Sigmoid colon (tissue), 7 donors: ENCODE data around the gene FGFRL1. TPM values are rescaled to one million over a fixed set of nuclear protein-coding genes. Genes with fewer than 3 reads are reported as not detected.

Experiments
- DNase-seq: peaks from one replicate; pipeline ENCODE4 v3.0.0-alpha.2; 2019
- H3K27ac ChIP-seq, 4 donors: fragments of 200-600 bp; sonication (generic); one replicate each; pipeline ENCODE4 v1.5.1; 2016 to 2019; ENCODE audit warnings: mild to moderate bottlenecking in 1 of 4
- H3K27me3 ChIP-seq, 3 donors: fragments of 200-600 bp; sonication (generic); one replicate each; pipeline ENCODE4 v1.5.1; 2019; ENCODE audit warnings: mild to moderate bottlenecking in 1 of 3
- H3K36me3 ChIP-seq, 4 donors: fragments of 200-600 bp; sonication (generic); one replicate each; pipeline ENCODE4 v1.5.1; 2016 to 2019
- H3K4me1 ChIP-seq, 4 donors: fragments of 200-600 bp; sonication (generic); one replicate each; pipeline ENCODE4 v1.5.1; 2017 to 2019
- H3K4me3 ChIP-seq, 4 donors: fragments of 200-600 bp; sonication (generic); one replicate each; pipeline ENCODE4 v1.5.1; 2017 to 2019; ENCODE audit warnings: mild to moderate bottlenecking in 2 of 4, moderate library complexity in 1 of 4
- H3K9me3 ChIP-seq, 4 donors: fragments of 200-600 bp in 3 of 4; sonication (generic) in 3 of 4; one replicate each; pipeline versions ENCODE4 v1.5.1 to v1.6.1; 2013 to 2019
- CTCF ChIP-seq, 4 experiments: fragments of 450-650 bp in 3 of 4; fragments of 200-600 bp in 1 of 4; IDR thresholded peaks; one replicate each; pipeline ENCODE4 v1.5.1; 2016 to 2019; ENCODE audit warnings: antibody characterized with exemption in 4 of 4, mild to moderate bottlenecking in 3 of 4, moderate library complexity in 2 of 4
- EP300 ChIP-seq, 4 donors: sonication (generic); formaldehyde crosslinking; IDR thresholded peaks; one replicate each; pipeline ENCODE4 v1.6.1; 2017; ENCODE audit warnings: antibody characterized with exemption in 4 of 4
- POLR2A ChIP-seq, 2 donors: fragments of 450-650 bp; IDR thresholded peaks; one replicate each; pipeline ENCODE4 v1.6.1; 2016; ENCODE audit warnings: antibody characterized with exemption in 2 of 2, mild to moderate bottlenecking in 2 of 2, moderate library complexity in 2 of 2
- POLR2AphosphoS5 ChIP-seq, 4 donors: sonication (generic); formaldehyde crosslinking; IDR thresholded peaks; one replicate each; pipeline ENCODE4 v1.6.1; 2017; ENCODE audit warnings: antibody characterized with exemption in 4 of 4
- WGBS, 2 donors: extraction: QIAGEN DNeasy Blood & Tissue Kit; methylation state at CpG; one replicate each; pipeline ENCODE4 v1.1.7; 2013; 5-methylcytosine and 5-hydroxymethylcytosine counted together
- intact Hi-C: fragments of 100-400 bp; cut with DNase I; formaldehyde crosslinking; loops from one replicate; pipeline ENCODE4 v1.15.1; 2023
- polyA plus RNA-seq, 3 donors: library from polyadenylated mRNA; stranded (reverse); fragments of 200-250 nt; gene quantifications; one replicate each; pipeline ENCODE4 v1.2.3, GENCODE V29; 2013
- total RNA-seq, 4 donors: library from RNA; depleted of rRNA; stranded (reverse); fragments of >200 nt; gene quantifications; one replicate each; pipeline ENCODE4 v1.1.0, GENCODE V29; 2016
- donor health status: healthy with polysubstance abuse.
- donor health status: Bipolar disorder and iron deficiency.
- donor health status: healthy.

FGFRL1 gene
- total and polyA plus RNA-seq, 7 donors = 1.2 to 12.1 (median 6.8) TPM

GRCh38 chr4:1014291-1015167, 3.1 kb downstream of the FGFRL1 start:
- no peak overlapping the region for H3K4me3 ChIP-seq
- no peaks in the 10 kb centered on the region for H3K36me3 ChIP-seq
- H3K9me3 ChIP-seq = no peaks in the 10 kb centered on the region
- intact Hi-C loops = no loop called here
- TF ChIP-seq POLR2A (IDR thresholded peaks at IDR 0.05) (no peak), CTCF (IDR thresholded peaks at IDR 0.05) (no peak), EP300 (IDR thresholded peaks at IDR 0.05) (no peak), POLR2AphosphoS5 (IDR thresholded peaks at IDR 0.05) (no peak)
- no peaks in the 10 kb centered on the region for H3K27me3 ChIP-seq
- WGBS, 2 donors = 88 to 91% methylated on average over 36 of the region's 36 CpGs
- no peak for DNase-seq
- peaks cover 0 to 24% (median 22%) of the 10 kb centered on the region in 4 donors for H3K4me1 ChIP-seq
- no peak overlapping the region for H3K27ac ChIP-seq

GRCh38 chr4:1015179-1015578, 3.8 kb downstream of the FGFRL1 start:
- Histone ChIP-seq H3K4me3 (no peak overlapping the region), H3K27me3 (no peaks in the 10 kb centered on the region), H3K9me3 (no peaks in the 10 kb centered on the region), H3K27ac (no peak overlapping the region), H3K4me1 (peaks cover 0 to 20% (median 18%) of the 10 kb centered on the region in 4 donors), H3K36me3 (no peaks in the 10 kb centered on the region)
- TF ChIP-seq POLR2AphosphoS5 (IDR thresholded peaks at IDR 0.05) (no peak), POLR2A (IDR thresholded peaks at IDR 0.05) (no peak), EP300 (IDR thresholded peaks at IDR 0.05) (no peak), CTCF (IDR thresholded peaks at IDR 0.05) (no peak)
- intact Hi-C loops = no loop called here
- DNase-seq = no peak
- 85 to 91% methylated on average over 8 of the region's 8 CpGs for WGBS, 2 donors

GRCh38 chr4:1015746-1016145, 4.3 kb downstream of the FGFRL1 start:
- Histone ChIP-seq H3K27ac (no peak overlapping the region), H3K9me3 (no peaks in the 10 kb centered on the region), H3K4me3 (no peak overlapping the region), H3K4me1 (peaks cover 0 to 14% (median 12%) of the 10 kb centered on the region in 4 donors), H3K36me3 (no peaks in the 10 kb centered on the region), H3K27me3 (no peaks in the 10 kb centered on the region)
- TF ChIP-seq CTCF (IDR thresholded peaks at IDR 0.05) (no peak), POLR2AphosphoS5 (IDR thresholded peaks at IDR 0.05) (no peak), EP300 (IDR thresholded peaks at IDR 0.05) (no peak), POLR2A (IDR thresholded peaks at IDR 0.05) (no peak)
- DNase-seq = no peak
- WGBS, 2 donors = 86 to 94% methylated on average over 10 of the region's 10 CpGs
- intact Hi-C loops = no loop called here

GRCh38 chr4:1017211-1017610, 5.8 kb downstream of the FGFRL1 start:
- no peaks in the 10 kb centered on the region for H3K36me3 ChIP-seq
- H3K4me3 ChIP-seq = no peak overlapping the region
- H3K4me1 ChIP-seq = peaks cover 0 to 7% (median 5%) of the 10 kb centered on the region in 4 donors
- no peaks in the 10 kb centered on the region for H3K9me3 ChIP-seq
- DNase-seq = no peak
- H3K27ac ChIP-seq = no peak overlapping the region
- 78 to 83% methylated on average over 15 to 16 of the region's 16 CpGs for WGBS, 2 donors
- TF ChIP-seq EP300 (IDR thresholded peaks at IDR 0.05) (no peak), POLR2AphosphoS5 (IDR thresholded peaks at IDR 0.05) (no peak), POLR2A (IDR thresholded peaks at IDR 0.05) (no peak), CTCF (IDR thresholded peaks at IDR 0.05) (no peak)
- no peaks in the 10 kb centered on the region for H3K27me3 ChIP-seq
- intact Hi-C loops = no loop called here
